GM21528 (cell line): ENCODE measurements around the gene SCOC.

Experiments
- ATAC-seq: cut with Tn5 transposase; IDR thresholded peaks from one replicate; pipeline ENCODE4 v1.9.1; 2021; ENCODE audit warnings: mild to moderate bottlenecking, moderate library complexity; ENCODE audit not compliant: unreplicated experiment, low FRiP score

The SCOC gene

GRCh38 chr4:140373328-140374129, at the start of gene SCOC:
SCOC (plus strand) TSS chr4:140373646; CDS start chr4:140379171, 5,525 bp downstream.
- peak; percentile 98 for ATAC-seq

- ATAC-seq: no peak
These were observed 47.0 kb upstream of the SCOC start for GRCh38 chr4:140326395-140326993.

- no peak for ATAC-seq
These were observed 43.0 kb upstream of the SCOC start for GRCh38 chr4:140330311-140330900.

GRCh38 chr4:140331245-140331644, 42.2 kb upstream of the SCOC start:
- ATAC-seq: no peak

GRCh38 chr4:140331876-140332275, 41.6 kb upstream of the SCOC start:
- ATAC-seq: no peak

- ATAC-seq: no peak
These were observed 40.7 kb upstream of the SCOC start for GRCh38 chr4:140332734-140333133.

GRCh38 chr4:140333523-140333922, 39.9 kb upstream of the SCOC start:
- ATAC-seq: no peak

GRCh38 chr4:140335076-140335475, 38.4 kb upstream of the SCOC start:
- ATAC-seq: no peak

GRCh38 chr4:140336730-140337129, 36.7 kb upstream of the SCOC start:
- no peak for ATAC-seq

- no peak for ATAC-seq
These were observed 30.8 kb upstream of the SCOC start for GRCh38 chr4:140342620-140343019.

- peak; percentile 75 for ATAC-seq
These were observed 30.1 kb upstream of the SCOC start for GRCh38 chr4:140343303-140343702.

GRCh38 chr4:140344101-140344500, 29.3 kb upstream of the SCOC start:
- ATAC-seq: no peak

- no peak for ATAC-seq
These were observed 28.8 kb upstream of the SCOC start for GRCh38 chr4:140344621-140345020.

- ATAC-seq: no peak
These were observed 27.3 kb upstream of the SCOC start for GRCh38 chr4:140346136-140346535.

- ATAC-seq: no peak
These were observed 23.6 kb upstream of the SCOC start for GRCh38 chr4:140349816-140350215.

- no peak for ATAC-seq
These were observed 22.1 kb upstream of the SCOC start for GRCh38 chr4:140351093-140352075.

GRCh38 chr4:140353786-140354185, 19.7 kb upstream of the SCOC start:
- no peak for ATAC-seq

GRCh38 chr4:140355288-140355687, 18.2 kb upstream of the SCOC start:
- no peak for ATAC-seq

GRCh38 chr4:140357868-140358267, 15.6 kb upstream of the SCOC start:
- no peak for ATAC-seq

GRCh38 chr4:140358281-140358680, 15.2 kb upstream of the SCOC start:
- ATAC-seq: no peak
